HS-5 (cell line): ENCODE data around the gene STAG1.
"Not testable (repeated sequence)": the region's sequence is repeated elsewhere in the genome, so short reads cannot be mapped to it uniquely, and the experiment has no call there.

Experiments used
- DNase-seq: peaks from one replicate; pipeline ENCODE4 v3.0.0-alpha.2; 2012; ENCODE audit warnings: low read depth

The STAG1 gene

DNA sequence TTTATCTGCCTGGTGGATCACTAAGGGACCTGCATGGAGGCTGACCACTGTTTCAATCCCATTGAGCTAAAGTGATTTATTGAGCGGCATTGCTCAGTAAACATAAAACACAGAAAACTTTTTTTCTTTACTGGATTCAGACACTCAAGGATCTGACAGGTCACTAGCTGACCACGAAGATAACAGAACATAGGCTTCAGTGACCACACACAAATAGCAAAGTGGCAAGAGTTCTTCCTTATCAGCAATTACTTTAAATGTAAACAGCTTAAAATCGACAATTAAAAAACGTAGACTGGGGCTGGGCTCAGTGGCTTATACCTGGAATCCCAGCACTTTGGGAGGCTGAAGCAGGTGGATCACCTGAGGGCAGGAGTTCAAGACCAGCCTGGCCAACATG lies 48.7 kb downstream of the STAG1 start:
- DNase-seq, result no peak

DNA sequence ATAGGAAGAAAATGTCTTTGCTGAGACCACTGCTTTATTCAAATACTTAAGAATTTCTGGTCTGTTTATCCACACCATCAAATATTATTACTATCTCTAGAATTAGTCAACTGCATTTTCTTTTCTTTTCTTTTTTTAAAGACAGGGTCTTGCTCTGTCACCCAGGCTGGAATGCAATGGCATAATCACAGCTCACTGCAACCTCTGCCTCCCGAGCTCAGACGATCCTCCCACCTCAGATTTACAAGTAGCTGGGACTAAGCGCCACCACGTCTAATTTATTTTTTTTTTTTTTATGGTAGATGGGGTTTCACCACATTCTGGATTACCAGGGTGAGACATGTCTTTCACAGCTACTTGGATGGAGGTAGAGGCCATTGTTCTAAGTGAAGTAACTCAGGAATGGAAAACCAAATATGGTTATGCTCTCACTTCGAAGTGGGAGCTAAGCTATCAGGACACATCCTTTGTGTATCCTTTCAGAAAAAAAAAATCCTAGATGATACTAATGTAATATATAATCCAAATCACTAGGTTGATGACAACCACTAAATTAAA lies 52.8 kb downstream of the STAG1 start:
- DNase-seq, result no peak

DNA sequence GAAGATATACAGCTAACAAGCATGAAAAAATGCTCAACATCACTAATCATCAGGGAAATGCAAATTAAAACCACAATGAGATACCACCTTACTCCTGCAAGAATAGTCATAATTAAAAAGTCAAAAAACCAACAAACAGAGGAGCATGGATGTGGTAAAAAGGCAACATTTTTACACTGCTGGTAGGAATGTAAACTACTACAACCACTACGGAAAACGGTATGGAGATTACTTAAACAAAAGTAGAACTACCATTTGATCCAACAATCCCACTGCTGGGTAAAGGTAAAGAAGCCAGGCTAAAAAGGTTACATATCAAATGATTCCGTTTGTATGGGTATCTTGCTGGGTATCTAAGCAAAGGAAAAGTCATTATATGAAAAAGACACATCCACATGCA lies 53.8 kb downstream of the STAG1 start:
- no peak for DNase-seq

DNA sequence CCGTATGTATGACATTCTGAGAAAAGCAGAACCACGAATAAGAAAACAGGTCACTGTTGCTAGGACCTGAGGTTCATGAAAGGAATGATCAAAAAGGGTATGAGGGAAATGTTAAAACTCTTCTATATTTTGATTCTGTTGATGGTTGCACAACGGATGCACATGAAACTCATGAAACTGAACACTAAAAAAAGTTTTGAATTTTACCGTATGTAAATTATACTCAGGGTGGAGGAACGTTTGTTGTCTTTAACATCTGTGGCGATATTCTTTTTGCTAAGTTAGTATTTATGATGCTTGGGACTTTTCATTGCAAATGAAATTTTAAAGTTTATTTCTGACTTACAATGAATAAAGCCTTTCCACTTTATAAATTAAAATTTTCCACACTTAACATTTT lies 55.4 kb downstream of the STAG1 start:
- DNase-seq, result no peak

DNA sequence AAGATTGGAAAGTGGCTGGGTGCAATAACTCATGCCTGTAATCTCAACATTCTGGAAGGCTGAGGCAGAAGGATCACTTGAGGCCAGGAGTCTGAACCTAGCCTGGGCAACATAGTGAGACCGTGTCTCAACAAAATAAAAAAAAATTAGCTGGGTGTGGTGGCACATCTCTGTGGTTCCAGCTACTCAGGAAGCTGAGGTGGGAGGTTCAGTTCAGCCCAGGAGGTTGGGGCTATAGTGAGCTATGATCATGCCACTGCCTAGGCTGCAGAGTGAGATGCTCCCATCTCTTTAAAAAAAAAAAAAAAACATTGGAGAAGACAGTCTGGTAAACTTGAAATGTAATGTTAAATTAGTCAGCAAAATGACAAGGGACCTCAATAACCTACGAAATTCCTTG lies 57.9 kb downstream of the STAG1 start:
- no peak for DNase-seq

DNA sequence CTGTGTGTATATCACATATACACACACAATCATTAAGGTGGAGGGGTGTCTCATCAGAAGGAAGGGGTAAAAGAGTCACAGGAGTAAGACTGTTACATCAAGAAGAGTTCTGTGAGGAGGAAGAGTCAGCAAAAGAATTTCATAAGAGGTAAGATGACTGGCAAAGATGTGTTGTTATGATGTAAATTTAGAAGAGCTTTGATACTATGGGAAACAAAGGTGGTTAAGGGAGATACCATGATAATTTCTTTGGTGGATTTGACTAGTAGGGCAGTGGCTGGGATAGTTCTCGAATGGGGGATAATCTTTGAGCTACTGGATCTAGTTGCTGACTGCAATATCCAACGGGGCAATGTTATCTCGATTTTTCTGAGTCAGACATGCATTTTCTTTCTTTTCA lies 61.6 kb downstream of the STAG1 start:
- DNase-seq, result no peak

DNA sequence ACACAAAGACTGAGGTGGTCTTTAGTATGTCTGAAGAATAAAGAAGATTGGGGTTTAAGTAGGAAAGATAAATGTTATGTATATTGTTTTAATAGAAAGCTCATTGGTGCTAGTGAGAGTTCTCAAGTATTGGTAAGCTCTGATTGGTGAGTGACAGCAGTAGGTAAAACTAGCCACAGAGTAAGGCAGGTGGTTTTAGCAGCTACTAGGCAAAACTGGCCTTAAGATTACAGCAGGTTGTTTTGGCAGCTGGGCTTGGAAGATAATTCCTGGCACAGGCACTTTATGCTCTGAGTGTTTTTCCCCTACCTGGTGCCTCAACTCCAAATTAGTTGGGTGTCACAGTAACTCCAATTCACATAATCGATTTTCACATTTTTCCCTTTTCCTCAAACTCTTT lies 66.3 kb downstream of the STAG1 start:
- DNase-seq, result no peak

DNA sequence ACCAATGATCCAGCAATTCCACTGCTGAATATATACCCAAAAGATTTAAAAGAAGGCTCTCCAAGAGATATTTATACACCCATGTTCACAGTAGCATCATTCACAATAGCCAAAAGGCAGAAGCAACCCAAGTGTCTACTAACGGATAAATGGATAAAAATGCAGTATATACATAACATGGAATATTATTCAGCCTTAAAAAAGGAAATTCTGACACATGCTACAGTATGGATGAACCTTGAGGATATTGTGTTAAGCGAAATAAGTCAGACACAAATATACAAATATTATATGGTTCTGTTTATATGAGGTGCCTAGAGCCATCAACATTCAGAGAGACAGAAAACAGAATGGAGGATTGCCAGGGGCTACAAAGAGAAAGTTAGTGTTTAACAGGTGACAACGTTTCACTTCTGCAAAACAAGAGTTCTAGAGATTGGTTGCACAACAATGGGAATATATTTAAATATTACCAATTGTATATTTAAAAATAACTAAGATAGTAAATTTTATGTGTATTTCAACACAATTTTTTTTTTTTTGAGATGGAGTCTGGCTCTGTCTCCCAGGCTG lies 69.4 kb downstream of the STAG1 start:
- DNase-seq, result no peak

DNA sequence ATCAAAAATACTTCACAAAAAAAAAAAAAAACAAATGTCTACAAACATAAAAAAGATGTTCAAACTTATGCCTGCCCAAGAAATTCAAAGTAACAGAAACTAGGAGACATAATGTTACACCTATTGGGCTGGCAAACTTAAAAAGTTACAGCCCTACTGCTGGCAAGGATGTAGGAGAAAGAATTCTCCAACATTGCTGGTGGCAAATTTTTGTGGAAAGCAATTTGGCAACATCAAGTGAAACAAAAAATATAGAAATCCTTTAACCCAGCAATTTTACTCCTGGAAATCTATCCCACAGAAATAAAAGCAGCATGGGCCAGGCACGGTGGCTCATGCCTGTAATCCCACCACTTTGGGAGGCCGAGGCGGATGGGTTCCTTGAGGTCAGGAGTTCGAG lies 73.2 kb downstream of the STAG1 start:
- no peak for DNase-seq

DNA sequence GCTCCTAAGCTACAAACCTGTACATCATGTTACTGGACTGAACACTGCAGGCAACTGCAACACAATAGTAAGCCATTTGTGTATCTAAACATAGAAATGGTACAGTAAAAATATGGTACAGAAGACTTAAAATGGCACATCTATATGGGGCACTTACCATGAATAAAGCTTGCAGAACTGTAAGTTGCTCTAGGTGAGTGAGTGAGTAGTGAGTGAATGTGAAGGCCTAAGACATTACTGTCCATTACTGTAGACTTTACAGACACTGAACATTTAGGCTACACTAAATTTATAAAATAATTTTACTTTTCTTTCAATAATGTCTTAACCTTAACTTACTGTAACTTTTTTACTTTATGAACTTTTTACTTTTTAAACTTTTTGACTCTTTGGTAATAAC lies 76.2 kb downstream of the STAG1 start:
- DNase-seq, result no peak

DNA sequence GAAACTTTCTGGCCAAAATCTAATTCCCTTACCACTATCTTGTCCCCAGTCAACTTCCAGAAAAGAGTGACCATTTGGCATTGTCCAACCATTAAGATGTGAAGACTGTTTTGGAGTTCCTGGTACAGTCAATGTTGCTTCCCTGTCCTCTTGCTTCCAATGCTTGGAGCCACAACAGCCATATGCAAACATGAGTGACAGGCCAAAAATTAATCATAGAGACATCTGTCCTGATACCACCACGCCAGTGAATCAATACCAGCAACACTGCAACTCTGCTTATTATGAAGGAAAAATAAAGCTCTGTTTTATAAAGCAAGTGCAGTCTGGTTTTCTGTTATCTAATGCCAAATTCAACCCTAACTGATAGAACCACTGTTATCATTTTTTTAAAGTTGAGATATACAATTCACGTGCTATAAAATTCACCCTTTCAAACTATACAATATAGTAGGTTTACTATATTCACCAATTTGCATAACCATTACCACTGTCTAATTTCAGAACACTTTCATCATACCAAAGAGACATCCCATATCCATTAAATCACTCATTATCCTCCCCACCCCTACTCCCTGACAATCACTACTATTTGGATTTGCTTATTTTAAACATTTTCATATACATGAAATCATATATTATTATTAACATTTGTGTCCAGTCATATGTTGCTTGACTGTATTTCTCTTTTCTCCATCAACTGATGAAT lies 76.9 kb downstream of the STAG1 start:
- no peak for DNase-seq

DNA sequence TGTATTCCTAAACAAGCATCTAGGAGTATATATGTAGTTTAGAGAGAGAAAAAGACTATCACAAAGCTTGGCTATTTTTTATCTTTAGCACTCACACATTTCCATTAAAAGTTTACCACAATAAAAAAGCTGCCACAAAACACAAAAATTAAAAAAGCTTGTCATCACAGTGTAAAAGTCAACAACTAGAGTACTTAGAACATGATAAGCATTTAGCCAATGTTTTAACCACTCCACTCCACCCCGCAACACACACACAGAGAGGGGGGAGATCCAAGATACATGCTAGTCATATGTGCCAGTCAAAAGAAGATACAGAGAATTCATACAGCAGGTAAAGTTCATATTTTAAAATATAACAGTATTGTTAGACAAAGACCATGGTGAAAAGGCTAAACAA lies 79.7 kb downstream of the STAG1 start:
- no peak for DNase-seq

DNA sequence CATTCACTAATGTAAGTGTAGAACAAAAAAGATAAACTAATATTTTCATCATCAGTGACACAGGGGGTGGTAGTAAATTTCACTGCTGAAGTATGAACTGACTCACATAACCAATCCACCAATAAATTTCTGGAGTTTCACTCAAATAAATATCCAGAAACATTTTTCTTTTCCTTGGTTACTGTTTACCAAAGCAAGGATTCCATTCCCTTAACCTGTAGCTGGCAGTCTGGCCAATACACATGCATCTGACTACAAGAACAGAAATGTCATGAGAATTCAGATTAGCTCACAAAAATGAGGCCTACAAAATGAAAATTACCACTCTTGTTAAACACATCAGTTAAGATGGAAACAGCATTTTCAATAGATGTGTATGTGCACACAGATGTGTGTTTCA lies 80.3 kb downstream of the STAG1 start:
- peak; percentile 8 for DNase-seq

DNA sequence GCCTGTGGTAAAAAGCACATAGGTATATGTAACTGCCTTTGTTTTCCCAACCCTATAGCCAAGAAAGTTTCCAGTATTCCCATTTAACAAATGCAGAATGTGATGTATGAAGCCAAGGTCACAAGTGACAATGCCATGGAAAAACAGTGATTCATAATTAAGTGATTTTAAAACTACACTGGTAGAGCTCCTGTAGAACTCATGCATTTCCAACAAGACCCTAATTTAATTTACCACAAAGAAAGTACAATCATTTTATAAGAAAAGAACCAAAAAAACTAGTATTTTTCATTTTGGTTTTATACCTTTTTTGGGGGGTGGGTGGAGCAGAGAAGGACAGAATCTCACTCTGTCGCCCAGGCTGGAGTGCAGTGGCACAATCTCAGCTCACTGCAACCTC lies 82.0 kb downstream of the STAG1 start:
- no peak for DNase-seq

DNA sequence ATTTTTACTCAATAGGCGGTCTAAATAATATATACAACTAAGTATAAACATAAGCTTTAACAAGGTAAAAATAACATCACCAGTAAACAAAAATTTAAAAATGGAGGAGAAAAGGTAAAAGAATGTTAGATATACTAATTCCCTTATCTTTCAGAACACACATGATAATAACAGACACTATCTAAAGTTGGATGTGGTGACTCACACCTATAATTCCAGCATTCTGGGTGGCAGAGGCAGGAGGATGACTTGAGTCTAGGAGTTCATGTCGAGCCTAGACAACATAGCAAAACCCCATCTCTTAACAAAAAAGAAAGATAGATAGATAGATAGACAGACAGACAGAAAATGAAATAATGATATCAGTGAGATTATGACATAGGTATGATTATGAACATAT lies 85.1 kb downstream of the STAG1 start:
- DNase-seq, result no peak

DNA sequence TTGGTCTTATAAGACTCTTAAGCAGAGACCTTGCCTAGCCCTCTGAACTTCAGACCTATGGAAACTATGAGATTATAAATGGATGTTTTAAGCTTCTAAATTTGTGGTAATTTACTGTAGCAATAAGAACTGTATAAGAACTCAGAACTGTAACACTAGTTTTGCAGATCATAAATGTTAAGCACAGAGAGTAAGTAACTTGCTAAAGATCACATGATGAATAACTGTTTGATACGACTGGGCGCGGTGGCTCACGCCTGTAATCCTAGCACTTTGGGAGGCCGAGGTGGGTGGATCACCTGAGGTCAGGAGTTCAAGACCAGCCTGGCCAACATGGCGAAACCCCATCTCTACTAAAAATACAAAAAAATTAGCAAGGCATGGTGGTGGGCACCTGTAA lies 85.9 kb downstream of the STAG1 start:
- DNase-seq, result not testable (repeated sequence)

DNA sequence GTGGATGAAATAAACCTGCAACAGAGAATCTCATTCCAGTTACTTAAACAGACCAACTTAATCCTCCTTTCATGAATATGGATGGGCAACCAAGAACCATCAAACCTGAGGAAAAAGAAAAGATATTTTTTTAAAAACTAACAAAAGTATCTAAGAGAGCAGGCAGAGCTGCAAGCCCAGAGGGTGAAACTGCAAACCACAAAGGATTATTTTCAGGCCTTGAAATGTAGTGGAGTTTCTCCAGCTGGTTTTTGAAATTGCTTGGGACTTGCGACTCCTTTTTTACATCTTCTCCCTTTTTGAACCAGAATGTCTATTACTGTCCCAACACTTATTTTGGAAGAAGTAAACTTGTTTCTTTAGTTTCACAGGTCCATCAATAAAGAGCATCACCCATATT lies 87.4 kb downstream of the STAG1 start:
- no peak for DNase-seq

DNA sequence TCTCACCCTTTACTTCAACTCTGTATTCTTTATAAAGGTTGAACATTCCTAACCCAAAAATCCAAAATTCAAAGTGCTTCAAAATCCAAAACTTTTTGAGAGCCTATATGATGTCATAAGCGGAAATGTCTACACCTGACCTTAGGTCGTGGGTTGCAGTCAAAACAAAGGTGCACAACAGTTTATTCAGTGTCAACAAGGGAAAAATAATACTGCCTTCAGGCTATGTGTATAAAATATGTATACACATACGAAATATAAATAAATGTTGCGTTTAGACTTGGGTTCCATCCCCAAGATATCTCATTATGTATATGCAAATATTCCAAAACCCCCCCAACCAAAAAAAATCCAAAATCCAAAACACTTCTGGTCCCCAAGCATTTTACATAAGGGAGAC lies 90.9 kb downstream of the STAG1 start:
- DNase-seq, result no peak

DNA sequence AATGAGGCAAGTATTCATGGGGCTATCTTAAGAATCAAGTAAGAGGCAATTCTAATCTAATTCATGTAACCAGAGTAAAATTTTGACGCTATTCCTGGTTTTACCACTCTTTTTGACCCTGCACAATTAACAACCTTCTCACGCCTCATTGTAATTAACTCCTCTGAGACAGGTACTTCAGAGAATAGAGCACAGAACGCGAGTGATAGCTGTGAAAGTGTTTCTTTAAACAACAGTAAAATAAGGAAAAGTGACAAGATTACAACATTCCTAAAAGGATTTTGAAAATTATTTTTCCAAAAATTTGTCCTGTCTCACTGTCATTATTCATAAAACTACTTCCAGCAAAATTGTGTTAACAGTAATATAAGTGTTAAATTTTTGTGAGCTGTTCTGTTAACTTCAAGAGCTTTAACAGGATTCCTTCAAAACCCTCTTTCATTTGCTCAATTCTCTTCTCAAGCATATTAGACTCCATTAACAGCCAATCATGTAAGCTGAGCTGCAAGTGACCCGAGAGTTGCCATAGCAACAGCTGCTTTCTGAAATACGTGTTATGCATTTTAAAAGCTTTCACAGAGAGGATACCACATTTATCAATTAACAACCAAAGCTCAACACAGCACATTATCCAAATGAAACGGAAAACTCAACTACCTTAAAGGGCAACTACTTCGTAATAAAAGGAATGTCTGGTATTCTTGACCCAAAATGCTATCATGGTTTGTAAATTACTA lies 93.1 kb downstream of the STAG1 start:
- DNase-seq, result no peak

DNA sequence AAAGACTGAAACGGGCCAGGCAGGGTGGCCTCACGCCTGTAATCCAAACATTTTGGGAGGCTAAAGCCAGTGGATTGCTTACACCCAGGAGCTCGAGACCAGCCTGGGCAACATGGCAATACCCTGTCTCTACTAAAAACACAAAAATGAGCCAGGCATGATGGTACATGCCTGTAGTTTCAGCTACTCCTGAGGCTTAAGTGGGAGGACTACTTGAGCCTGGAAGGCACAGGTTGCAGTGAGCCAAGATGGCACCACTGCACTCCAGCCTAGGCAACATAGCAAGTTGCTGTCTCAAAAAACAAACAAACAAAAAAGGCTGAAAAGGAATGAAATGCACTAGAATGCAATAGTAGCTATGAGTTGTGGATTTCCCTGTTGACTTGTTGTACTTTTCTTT lies 94.7 kb downstream of the STAG1 start:
- no peak for DNase-seq

DNA sequence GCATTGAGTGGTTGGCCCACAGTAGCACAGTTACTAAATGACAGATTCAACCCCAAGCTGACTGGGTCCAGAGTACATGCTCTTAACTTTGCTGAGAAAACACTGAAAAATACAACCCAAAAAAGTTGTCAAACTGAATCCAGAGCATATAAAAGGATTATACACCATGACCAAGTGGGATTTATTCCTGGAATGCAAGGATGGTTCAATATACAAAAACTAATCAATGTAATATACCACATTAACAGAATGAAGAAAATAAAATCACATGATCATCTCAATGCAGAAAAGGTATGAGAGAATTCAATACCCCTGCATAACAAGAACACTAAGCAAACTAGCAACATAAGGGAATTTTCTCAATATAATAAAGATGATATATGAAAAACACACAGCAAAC lies 98.5 kb downstream of the STAG1 start:
- DNase-seq, result no peak

DNA sequence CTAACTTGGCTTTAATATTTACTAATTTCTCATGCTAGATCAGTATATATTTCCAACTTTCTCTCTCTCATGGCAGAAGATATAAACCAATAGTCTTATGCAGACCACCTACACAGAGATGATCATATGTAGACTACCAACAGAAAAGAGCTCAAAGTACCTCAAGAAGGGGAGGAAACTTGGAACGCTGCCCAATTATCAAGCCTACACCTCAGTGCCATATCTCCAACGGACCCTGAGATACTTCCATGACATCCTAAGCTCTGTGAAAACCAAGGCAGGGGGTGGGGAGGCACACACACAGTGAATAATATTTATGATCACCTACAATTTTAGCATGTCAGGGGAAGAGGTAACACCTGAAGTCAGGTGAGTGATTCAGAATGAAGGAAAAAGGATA lies 100.6 kb downstream of the STAG1 start:
- no peak for DNase-seq

DNA sequence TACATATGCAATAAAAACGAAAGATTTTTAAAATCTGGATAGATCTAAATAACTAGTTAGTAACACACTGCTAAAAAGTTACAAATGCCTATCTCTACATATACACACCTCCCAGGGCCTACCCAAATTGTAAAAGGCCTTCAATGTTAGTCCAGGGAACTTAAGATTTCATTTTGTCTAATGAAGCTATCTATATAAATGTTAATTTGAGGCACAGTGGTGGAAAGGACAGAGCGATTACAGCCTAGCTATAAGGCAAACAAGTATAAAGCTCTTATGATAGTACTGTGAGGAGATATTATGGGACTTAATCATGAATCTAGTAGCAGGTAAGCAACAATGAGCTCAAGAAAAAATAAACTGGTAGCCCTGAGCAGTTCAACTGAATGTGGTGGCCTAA lies 101.7 kb downstream of the STAG1 start:
- DNase-seq, result no peak
